ENCODE results near the gene PTPRR.

DNA sequence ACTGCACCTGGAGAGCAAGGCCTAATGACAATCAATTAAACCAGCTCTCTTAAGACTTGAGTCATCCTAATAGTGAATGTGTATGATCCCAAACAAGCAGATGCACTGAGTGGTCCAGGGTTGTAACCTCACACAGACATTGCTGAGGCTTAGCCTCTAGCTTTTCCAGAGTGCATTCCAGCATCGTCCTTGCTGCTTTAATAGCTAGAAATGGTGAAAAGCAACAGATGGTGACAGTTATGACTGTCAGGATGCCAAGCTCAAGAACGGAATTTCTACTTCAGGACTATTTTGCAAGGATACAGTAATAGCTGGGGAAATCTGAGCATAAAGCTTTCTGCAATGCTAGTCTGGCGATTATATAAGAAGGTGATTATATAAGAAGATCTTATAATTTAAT is 34.6 kb downstream of the PTPRR start:
- no peak for TF ChIP-seq SP4 (CRISPR knock-in tag; IDR thresholded peaks at IDR 0.05)
- TF ChIP-seq KLF16 (CRISPR knock-in tag; IDR thresholded peaks at IDR 0.05), result no peak

Measured in HepG2 (cell line).